NT2/D1 (cell line): ENCODE data around the gene OR6B2.

Experiments
- DNase-seq: peaks from one replicate; pipeline ENCODE4 v3.0.0-alpha.2; 2011; ENCODE audit warnings: low read depth, low spot score
- H3K27me3 ChIP-seq: 2 replicates; pipeline ENCODE4 v1.6.0; 2011; ENCODE audit warnings: mild to moderate bottlenecking; ENCODE audit not compliant: insufficient read length, insufficient read depth
- H3K36me3 ChIP-seq: 2 replicates; pipeline ENCODE4 v1.6.1; 2011; ENCODE audit warnings: mild to moderate bottlenecking, low read length, mixed read lengths; ENCODE audit not compliant: insufficient read depth, insufficient read length
- H3K4me1 ChIP-seq: 2 replicates; pipeline ENCODE4 v1.5.1; 2011; ENCODE audit not compliant: insufficient read depth, insufficient read length
- H3K4me3 ChIP-seq: 2 replicates; pipeline ENCODE4 v1.5.1; 2011; ENCODE audit warnings: low read depth; ENCODE audit not compliant: insufficient read length
- H3K9ac ChIP-seq: 2 replicates; pipeline ENCODE4 v1.6.0; 2011; ENCODE audit warnings: low read depth; ENCODE audit not compliant: insufficient read length
- H3K9me3 ChIP-seq: 2 replicates; pipeline ENCODE4 v1.5.1; 2011; ENCODE audit warnings: mild to moderate bottlenecking, low read length; ENCODE audit not compliant: insufficient read depth
- SUZ12 ChIP-seq: IDR thresholded peaks from 2 replicates; pipeline ENCODE4 v1.6.1; 2011; ENCODE audit not compliant: insufficient read length, insufficient read depth; ENCODE audit errors: extremely low read depth
- YY1 ChIP-seq: IDR thresholded peaks from 2 replicates; pipeline ENCODE4 v1.6.1; 2011; ENCODE audit not compliant: insufficient read length, insufficient read depth
- ZNF274 ChIP-seq: IDR thresholded peaks from 2 replicates; pipeline ENCODE4 v1.6.1; 2011; ENCODE audit warnings: mild to moderate bottlenecking, low read depth, low read length

Gene OR6B2

DNA sequence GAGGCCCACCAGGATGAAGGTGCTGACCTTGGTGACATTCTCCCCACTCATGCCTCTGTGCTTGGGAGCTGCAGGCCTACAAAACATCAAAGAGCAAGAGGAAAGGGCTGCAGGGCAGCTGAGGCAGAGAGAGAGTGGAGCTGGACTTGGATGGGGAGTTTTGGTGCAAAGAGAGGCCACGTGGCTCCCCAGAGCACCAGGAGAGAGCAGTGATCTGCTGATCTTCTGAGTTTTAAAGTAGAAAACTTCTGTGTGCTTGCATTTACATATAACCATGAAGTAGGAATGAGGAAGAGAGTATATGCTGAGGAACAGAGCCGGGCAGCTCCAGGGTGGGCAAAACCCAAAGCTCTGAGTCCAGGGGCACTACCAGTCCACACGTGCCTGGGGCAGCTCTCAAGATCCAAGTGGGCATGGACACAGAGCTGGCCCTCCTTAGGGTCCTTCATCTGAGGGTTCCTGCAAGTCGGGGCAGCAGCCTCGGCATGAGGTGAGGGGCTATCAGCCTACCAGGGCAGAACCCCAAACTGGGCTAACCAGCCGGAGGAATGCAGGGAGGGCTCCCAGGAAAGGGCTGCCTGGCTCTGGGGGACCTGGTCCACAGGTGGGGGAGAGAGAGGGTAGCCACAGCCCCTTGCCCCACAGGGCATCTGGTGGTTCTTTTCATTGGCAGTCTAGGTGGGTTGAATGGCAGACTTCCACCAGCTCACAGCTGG is at the start of gene OR6B2:
Gene OR6B2, minus strand, starts transcription at position 51 of the 716 bp plus-strand sequence. Its CDS starts 0 bp downstream, at position 51.
- no peaks in the 10 kb centered on the region for H3K4me1 ChIP-seq
- H3K9ac ChIP-seq, result no peak within 1 kb of the TSS
- no peaks in the 10 kb centered on the region for H3K9me3 ChIP-seq
- no peaks in the 10 kb centered on the region for H3K36me3 ChIP-seq
- no peak for DNase-seq
- H3K27me3 ChIP-seq, result peaks cover 2% of the 10 kb centered on the region
- TF ChIP-seq SUZ12, result no peak
- TF ChIP-seq ZNF274, result no peak
- TF ChIP-seq YY1, result no peak
- no peak within 1 kb of the TSS for H3K4me3 ChIP-seq

DNA sequence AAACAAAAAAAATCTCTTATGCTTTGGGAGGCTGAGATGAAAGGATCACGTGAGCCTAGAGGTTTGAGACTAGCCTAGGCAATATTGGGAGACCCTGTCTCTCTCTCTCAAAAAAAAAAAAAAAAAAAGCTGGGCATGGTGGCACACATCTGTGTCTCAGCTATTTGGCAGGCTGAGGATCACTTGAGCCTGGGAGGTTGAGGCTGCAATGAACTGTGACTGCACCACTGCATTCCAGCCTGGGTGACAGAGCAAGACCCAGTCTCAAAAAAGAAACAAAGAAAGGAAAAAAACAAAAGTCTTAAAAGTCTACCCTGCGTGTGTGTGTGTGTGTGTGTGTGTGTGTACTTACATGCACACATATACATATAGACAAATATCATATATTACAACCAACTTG is 48.4 kb upstream of the OR6B2 start:
- H3K4me3 ChIP-seq, result no peak overlapping the region
- DNase-seq, result no peak
- TF ChIP-seq SUZ12 (no peak), ZNF274 (no peak), YY1 (no peak)
- no peak overlapping the region for H3K9ac ChIP-seq
- no peaks in the 10 kb centered on the region for H3K27me3 ChIP-seq
- no peaks in the 10 kb centered on the region for H3K4me1 ChIP-seq
- no peaks in the 10 kb centered on the region for H3K36me3 ChIP-seq
- H3K9me3 ChIP-seq, result peaks cover 26% of the 10 kb centered on the region

- no peak overlapping the region for H3K4me3 ChIP-seq
- H3K9me3 ChIP-seq, result peaks cover 26% of the 10 kb centered on the region
- no peak overlapping the region for H3K9ac ChIP-seq
- no peaks in the 10 kb centered on the region for H3K36me3 ChIP-seq
- H3K4me1 ChIP-seq, result no peaks in the 10 kb centered on the region
- DNase-seq, result no peak
- no peaks in the 10 kb centered on the region for H3K27me3 ChIP-seq
- no peak for TF ChIP-seq YY1
- no peak for TF ChIP-seq SUZ12
- TF ChIP-seq ZNF274, result no peak
Measured at GRCh38 chr2:240077442-240077841, 47.2 kb upstream of the OR6B2 start.

DNA sequence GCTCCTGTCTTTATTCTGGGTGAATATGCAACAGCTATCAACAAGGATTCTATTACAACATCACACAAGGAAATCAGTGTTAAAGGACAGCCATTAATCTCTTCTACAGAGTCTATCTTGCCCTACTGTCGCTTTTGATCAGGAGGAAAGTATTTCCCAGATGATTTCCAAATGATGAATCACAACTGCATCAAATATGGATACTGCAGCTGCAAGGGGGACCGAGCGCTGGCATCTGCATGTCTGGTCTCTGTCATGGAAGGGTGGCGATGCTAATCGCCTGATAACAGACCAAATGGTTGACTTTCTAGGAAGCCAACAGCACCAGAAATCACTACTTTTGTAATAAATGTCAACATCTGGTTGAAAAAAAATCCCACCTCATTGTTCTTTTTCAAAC is 44.3 kb upstream of the OR6B2 start:
- Histone ChIP-seq H3K36me3 (no peaks in the 10 kb centered on the region), H3K4me3 (no peak overlapping the region), H3K9me3 (peaks cover 26% of the 10 kb centered on the region)

GRCh38 chr2:240070907-240071306 is 40.7 kb upstream of the OR6B2 start:
- DNase-seq, result no peak
- H3K9me3 ChIP-seq, result peaks cover 4% of the 10 kb centered on the region; the same call in 1 of the 2 replicates
- H3K4me1 ChIP-seq, result no peaks in the 10 kb centered on the region
- no peak overlapping the region for H3K4me3 ChIP-seq
- H3K9ac ChIP-seq, result no peak overlapping the region
- no peaks in the 10 kb centered on the region for H3K36me3 ChIP-seq
- TF ChIP-seq SUZ12 (no peak), YY1 (no peak), ZNF274 (no peak)
- H3K27me3 ChIP-seq, result no peaks in the 10 kb centered on the region

More for the DNA sequence above, 44.3 kb upstream of the OR6B2 start:
- Histone ChIP-seq H3K4me1 (no peaks in the 10 kb centered on the region), H3K9ac (no peak overlapping the region), H3K27me3 (no peaks in the 10 kb centered on the region)
- no peak for TF ChIP-seq ZNF274
- TF ChIP-seq SUZ12, result no peak
- TF ChIP-seq YY1, result no peak
- no peak for DNase-seq

DNA sequence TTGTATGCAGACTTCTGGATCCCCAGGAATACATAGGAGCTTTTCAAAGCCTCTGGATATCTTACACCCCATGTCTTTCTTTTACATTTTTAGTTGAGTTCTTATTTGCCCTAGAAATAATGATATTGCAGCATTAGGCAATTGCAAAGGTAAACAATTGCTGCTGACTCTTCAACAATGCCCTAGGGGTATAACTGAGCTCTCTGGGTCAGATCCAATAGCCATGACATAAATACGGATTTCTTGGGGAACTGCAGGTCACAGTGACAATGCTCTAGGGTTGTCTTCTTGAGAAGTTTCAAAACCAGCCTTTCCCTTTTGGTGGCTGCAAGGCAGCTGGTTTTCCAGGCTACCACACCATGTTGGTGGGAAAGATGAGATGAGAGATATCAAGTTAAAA is 39.6 kb upstream of the OR6B2 start:
- DNase-seq, result no peak
- no peaks in the 10 kb centered on the region for H3K27me3 ChIP-seq
- H3K36me3 ChIP-seq, result no peaks in the 10 kb centered on the region
- H3K4me3 ChIP-seq, result no peak overlapping the region
- no peaks in the 10 kb centered on the region for H3K4me1 ChIP-seq
- H3K9ac ChIP-seq, result no peak overlapping the region
- no peak for TF ChIP-seq SUZ12
- TF ChIP-seq ZNF274, result no peak
- H3K9me3 ChIP-seq, result peaks cover 4% of the 10 kb centered on the region; the same call in 1 of the 2 replicates

GRCh38 chr2:240068193-240068592 is 38.0 kb upstream of the OR6B2 start:
- no peak for TF ChIP-seq YY1
- TF ChIP-seq SUZ12, result no peak
- no peak for TF ChIP-seq ZNF274
- DNase-seq, result no peak

More at GRCh38 chr2:240068193-240068592, 38.0 kb upstream of the OR6B2 start:
- H3K9me3 ChIP-seq, result peaks cover 4% of the 10 kb centered on the region; the same call in 1 of the 2 replicates
- no peak overlapping the region for H3K4me3 ChIP-seq
- no peaks in the 10 kb centered on the region for H3K27me3 ChIP-seq
- no peak overlapping the region for H3K9ac ChIP-seq
- H3K4me1 ChIP-seq, result no peaks in the 10 kb centered on the region
- no peaks in the 10 kb centered on the region for H3K36me3 ChIP-seq
